Naive thymus-derived CD4-positive, alpha-beta T cell (primary cell): Measurements from ENCODE around the gene IQCN. TPM values are rescaled to one million over a fixed set of nuclear protein-coding genes. Genes with fewer than 3 reads are reported as not detected.

Source experiments
- ATAC-seq: fragments of 150-1000 bp; cut with Tn5 transposase; 2 replicates; pipeline ENCODE4 v1.10.0; 2021; ENCODE audit warnings: mild to moderate bottlenecking, moderate library complexity
- CTCF ChIA-PET: fragments of 350-600 bp; sonication (Branson Sonifier 250); formaldehyde crosslinking; loops from one replicate; lab custom pipeline; 2021; ENCODE audit warnings: antibody characterized with exemption; lab: Charles Lee
- POLR2A ChIA-PET: fragments of 350-600 bp; sonication (Branson Sonifier 250); formaldehyde crosslinking; loops from one replicate; lab custom pipeline; 2021; ENCODE audit warnings: antibody characterized with exemption, inconsistent platforms; lab: Charles Lee
- DNase-seq, 9 donors: peaks; one replicate each; pipeline versions ENCODE4 v3.0.0 to v3.0.0-alpha.2; 2020 to 2022; ENCODE audit warnings: mixed read lengths in 1 of 9
- H3K27ac ChIP-seq: one replicate; pipeline ENCODE4 v1.7.0; 2013; ENCODE audit warnings: mild to moderate bottlenecking, low read depth, low read length, moderate library complexity
- H3K27me3 ChIP-seq, 2 donors: one replicate each; pipeline ENCODE4 v1.7.0; 2013; ENCODE audit warnings: low read length in 2 of 2, mild to moderate bottlenecking in 2 of 2, moderate library complexity in 2 of 2; ENCODE audit not compliant: control insufficient read depth in 2 of 2, insufficient read depth in 2 of 2
- H3K36me3 ChIP-seq, 3 experiments: 1 replicate in 2 of 3; 2 replicates in 1 of 3; pipeline ENCODE4 v1.7.0; 2013; ENCODE audit warnings: low read length in 3 of 3, mild to moderate bottlenecking in 3 of 3, moderate library complexity in 1 of 3; ENCODE audit not compliant: insufficient read depth in 3 of 3, control insufficient read depth in 2 of 3
- H3K4me1 ChIP-seq, 2 donors: one replicate each; pipeline ENCODE4 v1.7.0; 2013; ENCODE audit warnings: low read length in 2 of 2, mild to moderate bottlenecking in 2 of 2, moderate library complexity in 1 of 2; ENCODE audit not compliant: control insufficient read depth in 2 of 2, insufficient read depth in 2 of 2
- H3K4me3 ChIP-seq: 2 replicates; pipeline ENCODE4 v1.7.0; 2013; ENCODE audit warnings: mild to moderate bottlenecking, low read length
- H3K9me3 ChIP-seq, 3 experiments: 1 replicate in 2 of 3; 2 replicates in 1 of 3; pipeline ENCODE4 v1.7.0; 2013; ENCODE audit warnings: low read length in 3 of 3; ENCODE audit not compliant: control insufficient read depth in 2 of 3
- H3K27ac Mint-ChIP-seq, 9 donors: one replicate each; pipeline ENCODE4 v1.8.0; 2020 to 2022; ENCODE audit warnings: mixed read lengths in 9 of 9, mild to moderate bottlenecking in 8 of 9, moderate library complexity in 5 of 9, inconsistent platforms in 2 of 9
- H3K27me3 Mint-ChIP-seq, 5 donors: one replicate each; pipeline ENCODE4 v1.8.0; 2021 to 2022; ENCODE audit warnings: mixed read lengths in 5 of 5, mild to moderate bottlenecking in 1 of 5
- H3K36me3 Mint-ChIP-seq, 5 donors: one replicate each; pipeline ENCODE4 v1.8.0; 2020 to 2022; ENCODE audit warnings: mixed read lengths in 5 of 5, mild to moderate bottlenecking in 3 of 5, inconsistent platforms in 1 of 5
- H3K4me1 Mint-ChIP-seq, 7 donors: one replicate each; pipeline ENCODE4 v1.8.0; 2020 to 2022; ENCODE audit warnings: mixed read lengths in 7 of 7, mild to moderate bottlenecking in 3 of 7, inconsistent platforms in 1 of 7
- H3K4me3 Mint-ChIP-seq, 10 donors: one replicate each; pipeline ENCODE4 v1.8.0; 2020 to 2022; ENCODE audit warnings: mild to moderate bottlenecking in 10 of 10, mixed read lengths in 10 of 10, moderate library complexity in 6 of 10, inconsistent platforms in 2 of 10
- H3K9me3 Mint-ChIP-seq, 11 donors: one replicate each; pipeline ENCODE4 v1.8.0; 2020 to 2022; ENCODE audit warnings: mixed read lengths in 11 of 11, mild to moderate bottlenecking in 4 of 11, inconsistent platforms in 1 of 11, moderate library complexity in 1 of 11
- intact Hi-C, 2 donors: fragments of 100-400 bp; cut with micrococcal nuclease; formaldehyde crosslinking; loops; one replicate each; pipeline ENCODE4 v1.15.1; 2023
- polyA plus RNA-seq, 2 donors: library from polyadenylated mRNA; unstranded; fragments of 300-500 nt; fragmentation: Illumina TruSeq; gene quantifications; one replicate each; pipeline ENCODE4 v1.2.3, GENCODE V29; 2021
- total RNA-seq, 6 experiments: library from RNA in 5 of 6; stranded (reverse) in 5 of 6; gene quantifications; 1 replicate in 5 of 6; 2 replicates in 1 of 6; pipeline ENCODE4 v1.2.3 and lab custom pipeline; 2021 to 2026

The IQCN gene
- total and polyA plus RNA-seq, 7 experiments from 2014 or later, result 0.19 to 28.3 (median 6.5) TPM

GRCh38 chr19:18307271-18307681 is 33.0 kb upstream of the IQCN start:
- no peak overlapping the region for H3K4me3 ChIP-seq
- peaks cover 31 to 37% of the 10 kb centered on the region in 2 donors for H3K4me1 ChIP-seq
- H3K36me3 Mint-ChIP-seq, result peaks cover 0 to 24% (median 4%) of the 10 kb centered on the region in 5 donors
- peak in 2 of 9 donors; percentile 38 to 54 for DNase-seq
- H3K4me1 Mint-ChIP-seq, result peaks cover 16 to 53% (median 41%) of the 10 kb centered on the region in 7 donors
- ATAC-seq, result no peak
- H3K4me3 Mint-ChIP-seq, result peak overlapping the region; percentile 54 to 98 (median 90)
- H3K27ac ChIP-seq, result peak overlapping the region; percentile 97
- POLR2A ChIA-PET, result interaction anchor here (0.7 to 3.4 kb wide), 11 partner anchors 9 to 32 kb away, joined by 3 to 88 read pairs (median 7); partner anchors contain the start of genes JUND and LSM4
- H3K36me3 ChIP-seq, result peaks cover 0 to 35% (median 2%) of the 10 kb centered on the region in 3 experiments
- H3K27ac Mint-ChIP-seq, result peak overlapping the region; percentile 82 to 99 (median 96)
- no peaks in the 10 kb centered on the region for H3K9me3 Mint-ChIP-seq
- intact Hi-C loops, result no loop called here
- no peaks in the 10 kb centered on the region for H3K27me3 ChIP-seq
- CTCF ChIA-PET, result interaction anchor here (1.3 to 1.7 kb wide), 2 partner anchors 28 kb away, joined by 7 read pairs; no protein-coding TSS in a partner anchor
- H3K27me3 Mint-ChIP-seq, result no peaks in the 10 kb centered on the region
- no peaks in the 10 kb centered on the region for H3K9me3 ChIP-seq

GRCh38 chr19:18306888-18307260 is 32.6 kb upstream of the IQCN start:
- POLR2A ChIA-PET, result interaction anchor here (0.6 to 3.4 kb wide), 13 partner anchors 9 to 35 kb away, joined by 3 to 88 read pairs (median 7); partner anchors contain the start of genes JUND and LSM4
- peaks cover 0 to 24% (median 4%) of the 10 kb centered on the region in 5 donors for H3K36me3 Mint-ChIP-seq
- Histone ChIP-seq H3K27me3 (no peaks in the 10 kb centered on the region), H3K36me3 (peaks cover 0 to 31% (median 0%) of the 10 kb centered on the region in 3 experiments), H3K4me3 (no peak overlapping the region), H3K9me3 (no peaks in the 10 kb centered on the region), H3K4me1 (peaks cover 31 to 37% of the 10 kb centered on the region in 2 donors), H3K27ac (peak overlapping the region; percentile 97)
- peak in 3 of 9 donors; percentile 10 to 39 (median 22) for DNase-seq
- H3K9me3 Mint-ChIP-seq, result no peaks in the 10 kb centered on the region
- peak overlapping the region; percentile 54 to 98 (median 90) for H3K4me3 Mint-ChIP-seq
- CTCF ChIA-PET, result interaction anchor here (0.7 to 1.3 kb wide), 2 partner anchors 15 to 28 kb away, joined by 3 to 7 read pairs; no protein-coding TSS in a partner anchor
- H3K27ac Mint-ChIP-seq, result peak overlapping the region; percentile 82 to 99 (median 96)
- intact Hi-C loops, result no loop called here
- ATAC-seq, result no peak
- H3K4me1 Mint-ChIP-seq, result peaks cover 16 to 53% (median 42%) of the 10 kb centered on the region in 7 donors
- no peaks in the 10 kb centered on the region for H3K27me3 Mint-ChIP-seq

GRCh38 chr19:18306209-18306887 is 32.1 kb upstream of the IQCN start:
- H3K9me3 Mint-ChIP-seq, result no peaks in the 10 kb centered on the region
- peaks cover 0 to 24% (median 4%) of the 10 kb centered on the region in 5 donors for H3K36me3 Mint-ChIP-seq
- intact Hi-C loops, result no loop called here
- peaks cover 16 to 53% (median 46%) of the 10 kb centered on the region in 7 donors for H3K4me1 Mint-ChIP-seq
- POLR2A ChIA-PET, result interaction anchor here (0.6 to 5.6 kb wide), 17 partner anchors 9 to 36 kb away, joined by 3 to 351 read pairs (median 7); partner anchors contain the start of genes JUND and LSM4
- ATAC-seq, result no peak
- H3K36me3 ChIP-seq, result peaks cover 0 to 25% (median 0%) of the 10 kb centered on the region in 3 experiments
- peak overlapping the region; percentile 97 for H3K27ac ChIP-seq
- no peaks in the 10 kb centered on the region for H3K27me3 ChIP-seq
- no peaks in the 10 kb centered on the region for H3K27me3 Mint-ChIP-seq
- H3K4me3 Mint-ChIP-seq, result peak overlapping the region; percentile 90 to 98 (median 94)
- H3K9me3 ChIP-seq, result no peaks in the 10 kb centered on the region
- CTCF ChIA-PET, result interaction anchor here (0.7 to 4.9 kb wide), 3 partner anchors 15 to 27 kb away, joined by 3 to 73 read pairs (median 7); partner anchors contain the start of gene JUND
- DNase-seq, result no peak
- H3K4me3 ChIP-seq, result no peak overlapping the region
- peak overlapping the region; percentile 95 to 100 (median 98) for H3K27ac Mint-ChIP-seq
- peaks cover 31 to 37% of the 10 kb centered on the region in 2 donors for H3K4me1 ChIP-seq

GRCh38 chr19:18304458-18305310 is 30.4 kb upstream of the IQCN start:
- peak overlapping the region; percentile 97 for H3K27ac ChIP-seq
- ChIA-PET CTCF (interaction anchor here (0.6 to 4.9 kb wide), 5 partner anchors 14 to 143 kb away, joined by 3 to 73 read pairs (median 6); partner anchors contain the start of genes JUND and LSM4), POLR2A (interaction anchor here (0.5 to 6.7 kb wide), 14 partner anchors 8 to 200 kb away, joined by 3 to 351 read pairs (median 4); partner anchors contain the start of genes JUND and LSM4)
- H3K27ac Mint-ChIP-seq, result peak overlapping the region; percentile 95 to 100 (median 98)
- H3K4me3 ChIP-seq, result peak overlapping the region; percentile 75
- no peaks in the 10 kb centered on the region for H3K27me3 ChIP-seq
- H3K36me3 ChIP-seq, result peaks cover 0 to 9% (median 0%) of the 10 kb centered on the region in 3 experiments
- H3K27me3 Mint-ChIP-seq, result no peaks in the 10 kb centered on the region
- no peaks in the 10 kb centered on the region for H3K9me3 ChIP-seq
- ATAC-seq, result peak; percentile 84
- H3K4me3 Mint-ChIP-seq, result peak overlapping the region; percentile 90 to 98 (median 94)
- no peaks in the 10 kb centered on the region for H3K9me3 Mint-ChIP-seq
- H3K36me3 Mint-ChIP-seq, result peaks cover 0 to 24% (median 0%) of the 10 kb centered on the region in 5 donors
- H3K4me1 ChIP-seq, result peaks cover 31 to 37% of the 10 kb centered on the region in 2 donors
- H3K4me1 Mint-ChIP-seq, result peaks cover 12 to 47% (median 43%) of the 10 kb centered on the region in 7 donors
- peak; percentile 47 to 85 (median 57) for DNase-seq
- intact Hi-C loops, result loop anchor here (1.0 to 2.0 kb wide), 5 partner anchors 10 to 23 kb away; partner anchors contain the start of genes JUND (in 2 of the 2) and LSM4 (in 2 of the 2)

GRCh38 chr19:18304208-18304457 is 29.9 kb upstream of the IQCN start:
- no peaks in the 10 kb centered on the region for H3K27me3 ChIP-seq
- Mint-ChIP-seq H3K9me3 (no peaks in the 10 kb centered on the region), H3K27me3 (no peaks in the 10 kb centered on the region), H3K4me1 (peaks cover 12 to 48% (median 43%) of the 10 kb centered on the region in 7 donors), H3K4me3 (peak overlapping the region; percentile 90 to 98 (median 94)), H3K36me3 (peaks cover 0 to 24% (median 0%) of the 10 kb centered on the region in 5 donors), H3K27ac (peak overlapping the region; percentile 95 to 100 (median 98))
- DNase-seq (peak in 2 of 9 donors; percentile 35 to 53), ATAC-seq (no peak)
- H3K9me3 ChIP-seq, result no peaks in the 10 kb centered on the region
- peak overlapping the region; percentile 97 for H3K27ac ChIP-seq
- intact Hi-C loops, result loop anchor here (1.0 to 2.0 kb wide), 5 partner anchors 10 to 23 kb away; partner anchors contain the start of genes JUND (in 2 of the 2) and LSM4 (in 2 of the 2)
- H3K4me3 ChIP-seq, result peak overlapping the region; percentile 75
- peaks cover 0 to 3% (median 0%) of the 10 kb centered on the region in 3 experiments for H3K36me3 ChIP-seq
- ChIA-PET CTCF (interaction anchor here (1.3 to 4.9 kb wide), 3 partner anchors 14 to 24 kb away, joined by 5 to 73 read pairs (median 6); partner anchors contain the start of genes JUND and LSM4), POLR2A (interaction anchor here (0.5 to 6.7 kb wide), 8 partner anchors 12 to 200 kb away, joined by 3 to 351 read pairs (median 72); partner anchors contain the start of genes JUND and LSM4)
- peaks cover 31 to 37% of the 10 kb centered on the region in 2 donors for H3K4me1 ChIP-seq
